H1 (cell line): Measurements from ENCODE around the gene MACROD2. TPM values are rescaled to one million over a fixed set of nuclear protein-coding genes. Genes with fewer than 3 reads are reported as not detected.

Experiments used
- CTCF ChIA-PET: fragments of 300-600 bp; sonication (Branson Sonifier 250); formaldehyde crosslinking; loops from one replicate; lab custom pipeline; 2021; ENCODE audit not compliant: partially characterized antibody; lab: Charles Lee
- POLR2A ChIA-PET: fragments of 300-600 bp; sonication (Branson Sonifier 250); formaldehyde crosslinking; loops from one replicate; lab custom pipeline; 2021; ENCODE audit warnings: inconsistent platforms; ENCODE audit not compliant: partially characterized antibody; lab: Charles Lee
- DNase-seq, 2 experiments: peaks; one replicate each; pipeline versions ENCODE4 v3.0.0 to v3.0.0-alpha.2; 2010 to 2022; ENCODE audit warnings: low spot score in 2 of 2, low read depth in 1 of 2, mixed read lengths in 1 of 2
- FAIRE-seq: peaks from 2 replicates; lab custom pipeline; 2011; peaks lifted over from hg19 to GRCh38; lab: Jason Lieb, UNC
- H2AFZ ChIP-seq: 2 replicates; pipeline ENCODE4 v1.8.1; 2012; ENCODE audit warnings: low read length, inconsistent platforms
- H2AK5ac ChIP-seq: 2 replicates; pipeline ENCODE4 v1.6.1; 2013; ENCODE audit warnings: low read depth, low read length
- H2BK120ac ChIP-seq: replicated peaks from 2 replicates; pipeline ENCODE3; 2013; ENCODE audit warnings: low read depth, low read length, inconsistent platforms
- H2BK12ac ChIP-seq: 2 replicates; pipeline ENCODE4 v1.6.1; 2013; ENCODE audit warnings: low read depth, low read length
- H2BK15ac ChIP-seq: 2 replicates; pipeline ENCODE4 v1.6.1; 2013; ENCODE audit warnings: low read length
- H2BK20ac ChIP-seq: 2 replicates; pipeline ENCODE4 v1.6.1; 2013; ENCODE audit warnings: low read length
- H2BK5ac ChIP-seq: 2 replicates; pipeline ENCODE4 v1.6.1; 2013; ENCODE audit warnings: low read depth, low read length
- H3K14ac ChIP-seq: 2 replicates; pipeline ENCODE4 v1.6.1; 2013; ENCODE audit warnings: inconsistent platforms; ENCODE audit not compliant: insufficient read length
- H3K18ac ChIP-seq: 2 replicates; pipeline ENCODE4 v1.6.1; 2013; ENCODE audit warnings: low read length; ENCODE audit errors: extremely low read depth
- H3K23ac ChIP-seq: 2 replicates; pipeline ENCODE4 v1.6.1; 2013; ENCODE audit warnings: inconsistent platforms; ENCODE audit not compliant: insufficient read length
- H3K23me2 ChIP-seq: 2 replicates; pipeline ENCODE4 v1.6.1; 2013; ENCODE audit warnings: low read depth, low read length
- H3K27ac ChIP-seq: 2 replicates; pipeline ENCODE4 v1.6.1; 2011; ENCODE audit warnings: low read depth, low read length, inconsistent platforms
- H3K27me3 ChIP-seq, 4 experiments: replicated peaks in 1 of 4; 1 replicate in 1 of 4; 2 replicates in 3 of 4; pipeline versions ENCODE4 v1.6.1 to v1.8.1; 2011 to 2013; ENCODE audit warnings: low read length in 3 of 4, mild to moderate bottlenecking in 3 of 4, inconsistent platforms in 2 of 4, mixed read lengths in 2 of 4, moderate library complexity in 1 of 4; ENCODE audit not compliant: control insufficient read depth in 3 of 4, insufficient read depth in 3 of 4; ENCODE audit errors: extremely low read depth in 1 of 4
- H3K36me3 ChIP-seq, 4 experiments: 2 replicates each; pipeline versions ENCODE4 v1.6.1 to v1.8.1; 2011 to 2013; ENCODE audit warnings: mild to moderate bottlenecking in 4 of 4, low read length in 3 of 4, moderate library complexity in 2 of 4, control low read depth in 1 of 4, inconsistent platforms in 1 of 4; ENCODE audit not compliant: insufficient read depth in 4 of 4, control insufficient read depth in 2 of 4
- H3K4ac ChIP-seq: replicated peaks from 2 replicates; pipeline ENCODE3; 2013; ENCODE audit warnings: low read length, low read depth, mixed read lengths, inconsistent platforms; ENCODE audit not compliant: insufficient read length
- H3K4me1 ChIP-seq, 4 experiments: replicated peaks in 1 of 4; 1 replicate in 1 of 4; 2 replicates in 3 of 4; pipeline versions ENCODE4 v1.6.1 to v1.8.1; 2011 to 2013; ENCODE audit warnings: low read length in 3 of 4, inconsistent platforms in 2 of 4, mixed read lengths in 1 of 4; ENCODE audit not compliant: insufficient read depth in 4 of 4, control insufficient read depth in 3 of 4
- H3K4me2 ChIP-seq, 2 experiments: 2 replicates each; pipeline versions ENCODE4 v1.6.1 to v1.8.1; 2011 to 2013; ENCODE audit warnings: low read depth in 2 of 2, low read length in 2 of 2, control low read depth in 1 of 2, inconsistent platforms in 1 of 2, mild to moderate bottlenecking in 1 of 2; ENCODE audit not compliant: insufficient read depth in 1 of 2
- H3K4me3 ChIP-seq, 4 experiments: fragments of 200-600, 300-600 bp in 1 of 4; sonication (generic), shearing (Covaris generic), sonication (Bioruptor Twin) in 1 of 4; 2 replicates each; pipeline versions ENCODE4 v1.5.1 to v1.8.1; 2011 to 2016; ENCODE audit warnings: low read length in 4 of 4, low read depth in 3 of 4, control low read depth in 2 of 4, inconsistent platforms in 2 of 4, mild to moderate bottlenecking in 2 of 4, mixed read lengths in 1 of 4, moderate library complexity in 1 of 4; ENCODE audit not compliant: insufficient read depth in 2 of 4; ENCODE audit errors: extremely low read depth in 1 of 4
- H3K56ac ChIP-seq: replicated peaks from 2 replicates; pipeline ENCODE3; 2013; ENCODE audit warnings: low read depth, mild to moderate bottlenecking, mixed read lengths, low read length, inconsistent platforms; ENCODE audit not compliant: insufficient read length
- H3K79me1 ChIP-seq: 2 replicates; pipeline ENCODE4 v1.6.1; 2013; ENCODE audit warnings: low read depth, low read length, control low read depth
- H3K79me2 ChIP-seq, 2 experiments: 2 replicates each; pipeline versions ENCODE4 v1.6.1 to v1.8.1; 2012 to 2013; ENCODE audit warnings: low read length in 2 of 2, mild to moderate bottlenecking in 2 of 2, inconsistent platforms in 1 of 2; ENCODE audit not compliant: insufficient read depth in 2 of 2, control insufficient read depth in 1 of 2
- H3K9ac ChIP-seq, 4 experiments: replicated peaks in 1 of 4; 1 replicate in 1 of 4; 2 replicates in 3 of 4; pipeline versions ENCODE4 v1.6.1 to v1.8.1; 2011 to 2013; ENCODE audit warnings: low read depth in 3 of 4, low read length in 3 of 4, control low read depth in 2 of 4, mild to moderate bottlenecking in 2 of 4, moderate library complexity in 2 of 4, inconsistent platforms in 1 of 4; ENCODE audit errors: extremely low read depth in 1 of 4
- H3K9me3 ChIP-seq, 2 experiments: 2 replicates each; pipeline versions ENCODE4 v1.6.1 to v1.8.1; 2012 to 2013; ENCODE audit warnings: mild to moderate bottlenecking in 2 of 2, moderate library complexity in 2 of 2, control low read depth in 1 of 2, inconsistent platforms in 1 of 2, low read depth in 1 of 2, low read length in 1 of 2, mixed read lengths in 1 of 2; ENCODE audit not compliant: insufficient read depth in 2 of 2
- H4K20me1 ChIP-seq, 2 experiments: replicated peaks in 1 of 2; 2 replicates each; pipeline versions ENCODE3 to v1.8.1; 2011 to 2013; ENCODE audit warnings: inconsistent platforms in 2 of 2, low read length in 2 of 2, mild to moderate bottlenecking in 1 of 2; ENCODE audit not compliant: insufficient read depth in 2 of 2, control insufficient read depth in 1 of 2
- H4K5ac ChIP-seq: 2 replicates; pipeline ENCODE4 v1.6.1; 2013; ENCODE audit warnings: low read length, low read depth, mixed read lengths, inconsistent platforms; ENCODE audit not compliant: insufficient read length
- H4K8ac ChIP-seq: 2 replicates; pipeline ENCODE4 v1.8.0; 2013; ENCODE audit warnings: mild to moderate bottlenecking, moderate library complexity, low read length, inconsistent platforms; ENCODE audit not compliant: insufficient read depth; ENCODE audit errors: extremely low read depth
- H4K91ac ChIP-seq: replicated peaks from 2 replicates; pipeline ENCODE3; 2013; ENCODE audit warnings: low read length, mixed read lengths, inconsistent platforms; ENCODE audit not compliant: insufficient read length
- BACH1 ChIP-seq: IDR thresholded peaks from 2 replicates; pipeline ENCODE4 v1.6.1; 2012; ENCODE audit warnings: low read length, improper control_type of control experiment
- CREB1 ChIP-seq: IDR thresholded peaks from 2 replicates; pipeline ENCODE4 v1.6.1; 2012; ENCODE audit warnings: inconsistent platforms
- CTBP2 ChIP-seq: IDR thresholded peaks from 2 replicates; pipeline ENCODE4 v1.7.0; 2011; ENCODE audit warnings: borderline replicate concordance, mild to moderate bottlenecking, moderate library complexity, mixed read lengths, low read length; ENCODE audit not compliant: insufficient read depth, insufficient read length
- FOSL1 ChIP-seq: IDR thresholded peaks from 2 replicates; pipeline ENCODE4 v1.6.1; 2011; ENCODE audit warnings: mild to moderate bottlenecking, low read depth, low read length, moderate library complexity; ENCODE audit not compliant: insufficient read depth
- RXRA ChIP-seq: IDR thresholded peaks from 2 replicates; pipeline ENCODE4 v1.6.1; 2011; ENCODE audit warnings: low read depth, mild to moderate bottlenecking, low read length, moderate library complexity; ENCODE audit not compliant: insufficient read depth
- SIN3A ChIP-seq, 2 experiments: IDR thresholded peaks in 1 of 2; conservative IDR thresholded peaks in 1 of 2; 2 replicates each; pipeline ENCODE4 v1.6.1; 2011 to 2012; ENCODE audit warnings: low read length in 2 of 2, improper control_type of control experiment in 1 of 2, low read depth in 1 of 2, mild to moderate bottlenecking in 1 of 2
- SUZ12 ChIP-seq: fragments of 200-600 bp; sonication (generic); IDR thresholded peaks from 2 replicates; pipeline ENCODE4 v1.6.1; 2012; ENCODE audit warnings: mild to moderate bottlenecking, inconsistent platforms, low read length, moderate library complexity, mixed read lengths
- TAF7 ChIP-seq: optimal IDR thresholded peaks from 2 replicates; pipeline ENCODE3; 2011; ENCODE audit warnings: low read depth, mild to moderate bottlenecking, inconsistent platforms, low read length, moderate library complexity, borderline replicate concordance
- WGBS, 2 experiments: shearing (Covaris generic) in 1 of 2; methylation state at CpG; one replicate each; pipeline versions ENCODE4 v1.1.6 to v1.1.7; 2013 to 2015; ENCODE audit warnings: low lambda C conversion rate in 2 of 2, mixed read lengths in 2 of 2, inconsistent platforms in 1 of 2, low coverage in 1 of 2, missing lambda C conversion rate in 1 of 2; ENCODE audit not compliant: insufficient replicate concordance in 2 of 2, insufficient coverage in 1 of 2, insufficient read length in 1 of 2; ENCODE audit errors: extremely low coverage in 1 of 2, missing lambda C conversion rate in 1 of 2; 5-methylcytosine and 5-hydroxymethylcytosine counted together
- polyA plus RNA-seq, 7 experiments: library from polyadenylated mRNA; depleted of rRNA in 3 of 7; stranded (reverse) in 5 of 7; unstranded in 2 of 7; fragments of >200 nt in 5 of 7; fragments of 200-250 nt in 2 of 7; gene quantifications; 1 replicate in 5 of 7; 2 replicates in 1 of 7; 4 replicates in 1 of 7; pipeline versions ENCODE4 v1.2.1 to v1.2.3, GENCODE V29; 2011 to 2013; ENCODE audit warnings: missing spikeins in 2 of 7, mixed read lengths in 2 of 7
- total RNA-seq: library from RNA; stranded (reverse); fragmentation: NEBNext Ultra II Directional; extraction: Animal tissue kit (Norgen Biotek cat#: 25700); gene quantifications from 2 replicates; pipeline ENCODE4 v1.2.1, GENCODE V29; 2021
- TF ChIP-seq, protein P1 (sequence below): IDR thresholded peaks from 2 replicates; pipeline ENCODE4 v1.6.1; 2011; ENCODE audit warnings: low read depth, mild to moderate bottlenecking, low read length; ENCODE audit not compliant: insufficient read depth
- TF ChIP-seq, protein P2 (sequence below): IDR thresholded peaks from 2 replicates; pipeline ENCODE4 v1.6.1; 2012; ENCODE audit warnings: inconsistent platforms
- TF ChIP-seq, protein P3 (sequence below): IDR thresholded peaks from 2 replicates; pipeline ENCODE4 v1.6.1; 2011; ENCODE audit warnings: low read length, improper control_type of control experiment

MACROD2 gene
- total and polyA plus RNA-seq, 2 of the 8 experiments (the other 6 are each of a cell fraction or from before 2014, with no cell fraction given): 0.70 to 3.9 TPM

DNA sequence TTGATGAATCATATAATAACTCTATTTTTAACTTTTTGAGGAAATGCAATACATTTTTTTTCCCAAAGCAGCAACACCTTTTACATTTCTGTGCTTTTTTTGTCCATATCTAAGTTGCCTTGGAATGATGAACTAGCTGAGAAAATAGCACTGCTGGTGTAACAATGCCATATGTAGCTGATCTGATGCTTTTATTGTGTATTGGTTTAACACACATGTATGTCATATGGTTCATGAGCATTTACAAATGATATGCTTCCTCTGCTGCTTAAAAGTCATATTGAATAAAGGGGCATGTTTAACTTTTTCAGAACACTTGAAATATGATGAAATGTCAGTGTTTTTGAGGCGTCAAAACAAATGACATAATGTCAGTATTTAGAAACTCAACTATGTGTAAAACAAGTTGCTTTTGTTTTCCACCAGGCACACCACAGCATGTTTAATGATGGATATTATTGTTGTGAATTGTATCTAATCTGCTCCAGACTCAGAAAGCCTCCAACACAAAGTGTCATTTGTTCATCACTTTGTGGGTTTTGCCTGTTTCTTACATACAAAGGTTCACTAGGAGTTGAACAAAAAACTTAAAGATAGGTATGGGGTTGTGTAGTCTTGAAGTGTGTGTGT is 1117.9 kb downstream of the MACROD2 start:
- Histone ChIP-seq H4K5ac (no peak overlapping the region), H3K14ac (no peak overlapping the region), H3K4me1 (no peaks in the 10 kb centered on the region), H3K36me3 (no peaks in the 10 kb centered on the region), H4K91ac (no peak overlapping the region), H3K9me3 (no peaks in the 10 kb centered on the region), H3K18ac (no peak overlapping the region), H2AFZ (no peak overlapping the region), H3K56ac (no peak overlapping the region), H3K27ac (no peak overlapping the region), H3K23me2 (no peaks in the 10 kb centered on the region), H2BK12ac (no peak overlapping the region), H3K79me1 (no peaks in the 10 kb centered on the region), H3K9ac (no peak overlapping the region), H2BK15ac (no peak overlapping the region), H3K79me2 (no peaks in the 10 kb centered on the region), H3K4me3 (no peak overlapping the region), H3K23ac (no peak overlapping the region), H3K4ac (no peak overlapping the region), H2BK120ac (no peak overlapping the region), H3K4me2 (no peak overlapping the region), H2AK5ac (no peak overlapping the region), H2BK5ac (no peak overlapping the region), H3K27me3 (no peaks in the 10 kb centered on the region), H4K20me1 (no peaks in the 10 kb centered on the region), H2BK20ac (no peak overlapping the region), H4K8ac (no peak overlapping the region)
- ChIA-PET CTCF (no interaction called here), POLR2A (no interaction called here)
- no peak for DNase-seq
- WGBS, 2 experiments: 96% methylated on average over 1 of the region's 1 CpG; no CpG with 5 or more reads in 1 of the 2 experiments
- no peak for FAIRE-seq
- TF ChIP-seq BACH1 (no peak), CTBP2 (no peak), SIN3A (conservative IDR thresholded peaks at IDR 0.05 in 1 of 2, IDR thresholded peaks at IDR 0.05 in 1 of 2; ENCODE audit: low read depth in 1 of 2, low read length in 2 of 2) (no peak), SUZ12 (no peak), TAF7 (no peak), FOSL1 (no peak), CREB1 (no peak), RXRA (no peak)
- TF ChIP-seq, protein P1, sequence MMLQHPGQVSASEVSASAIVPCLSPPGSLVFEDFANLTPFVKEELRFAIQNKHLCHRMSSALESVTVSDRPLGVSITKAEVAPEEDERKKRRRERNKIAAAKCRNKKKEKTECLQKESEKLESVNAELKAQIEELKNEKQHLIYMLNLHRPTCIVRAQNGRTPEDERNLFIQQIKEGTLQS: no peak
- TF ChIP-seq, protein P2, sequence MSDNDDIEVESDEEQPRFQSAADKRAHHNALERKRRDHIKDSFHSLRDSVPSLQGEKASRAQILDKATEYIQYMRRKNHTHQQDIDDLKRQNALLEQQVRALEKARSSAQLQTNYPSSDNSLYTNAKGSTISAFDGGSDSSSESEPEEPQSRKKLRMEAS: no peak
- TF ChIP-seq, protein P3, sequence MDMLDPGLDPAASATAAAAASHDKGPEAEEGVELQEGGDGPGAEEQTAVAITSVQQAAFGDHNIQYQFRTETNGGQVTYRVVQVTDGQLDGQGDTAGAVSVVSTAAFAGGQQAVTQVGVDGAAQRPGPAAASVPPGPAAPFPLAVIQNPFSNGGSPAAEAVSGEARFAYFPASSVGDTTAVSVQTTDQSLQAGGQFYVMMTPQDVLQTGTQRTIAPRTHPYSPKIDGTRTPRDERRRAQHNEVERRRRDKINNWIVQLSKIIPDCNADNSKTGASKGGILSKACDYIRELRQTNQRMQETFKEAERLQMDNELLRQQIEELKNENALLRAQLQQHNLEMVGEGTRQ: no peak
